Breast epithelium (tissue), 4 donors: ENCODE measurements around the gene NEDD4L. TPM values are rescaled to one million over a fixed set of nuclear protein-coding genes. Genes with fewer than 3 reads are reported as not detected.

Source experiments
- DNase-seq, 2 donors: peaks; one replicate each; pipeline ENCODE4 v3.0.0-alpha.2; 2019; ENCODE audit warnings: low spot score in 2 of 2
- H3K27ac ChIP-seq, 2 donors: fragments of 200-600 bp; sonication (generic) in 1 of 2; one replicate each; pipeline ENCODE4 v1.5.1; 2016 to 2019; ENCODE audit warnings: mild to moderate bottlenecking in 1 of 2
- H3K27me3 ChIP-seq, 2 donors: fragments of 200-600 bp; sonication (generic) in 1 of 2; one replicate each; pipeline versions ENCODE4 v1.5.1 to v1.6.0; 2017 to 2019; ENCODE audit warnings: control low read depth in 1 of 2, mild to moderate bottlenecking in 1 of 2
- H3K36me3 ChIP-seq: fragments of 200-600 bp; one replicate; pipeline ENCODE4 v1.5.1; 2019
- H3K4me1 ChIP-seq, 2 donors: fragments of 200-600 bp; sonication (generic); one replicate each; pipeline ENCODE4 v1.5.1; 2016 to 2019; ENCODE audit warnings: control low read depth in 1 of 2
- H3K4me3 ChIP-seq, 3 donors: fragments of 200-600 bp; sonication (generic); 1 replicate in 2 of 3; 2 replicates in 1 of 3; pipeline ENCODE4 v1.5.1; 2016 to 2019; ENCODE audit warnings: mild to moderate bottlenecking in 3 of 3, moderate library complexity in 2 of 3
- H3K9me3 ChIP-seq, 2 donors: fragments of 200-600 bp; sonication (generic) in 1 of 2; one replicate each; pipeline ENCODE4 v1.5.1; 2016 to 2019; ENCODE audit warnings: control low read depth in 1 of 2
- CTCF ChIP-seq, 3 donors: fragments of 450-650 bp; IDR thresholded peaks; one replicate each; pipeline ENCODE4 v1.5.1; 2016 to 2017; ENCODE audit warnings: antibody characterized with exemption in 3 of 3, mild to moderate bottlenecking in 3 of 3, moderate library complexity in 3 of 3
- POLR2A ChIP-seq: fragments of 450-650 bp; IDR thresholded peaks from one replicate; pipeline ENCODE4 v1.6.1; 2016; ENCODE audit warnings: antibody characterized with exemption, mild to moderate bottlenecking, moderate library complexity
- POLR2AphosphoS5 ChIP-seq, 3 donors: sonication (generic); formaldehyde crosslinking; IDR thresholded peaks; one replicate each; pipeline ENCODE4 v1.6.1; 2017; ENCODE audit warnings: antibody characterized with exemption in 3 of 3
- intact Hi-C: fragments of 100-400 bp; cut with DNase I; formaldehyde crosslinking; loops from one replicate; pipeline ENCODE4 v1.15.1; 2023; ENCODE audit warnings: low total_unique reads
- total RNA-seq, 3 donors: library from RNA; depleted of rRNA; stranded (reverse); fragments of >200 nt; gene quantifications; one replicate each; pipeline ENCODE4 v1.1.0, GENCODE V29; 2016

Gene NEDD4L
- total RNA-seq, 3 donors from 2014 or later: 26.2 to 162 (median 106) TPM

GRCh38 chr18:58042826-58043490 lies 1.1 kb upstream of the NEDD4L start:
- TF ChIP-seq POLR2AphosphoS5 (IDR thresholded peaks at IDR 0.05): no peak
- TF ChIP-seq CTCF (IDR thresholded peaks at IDR 0.05): no peak
- no peak for TF ChIP-seq POLR2A
- no peak for DNase-seq
- H3K9me3 ChIP-seq: no peaks in the 10 kb centered on the region
- H3K27me3 ChIP-seq: no peaks in the 10 kb centered on the region
- H3K36me3 ChIP-seq: no peaks in the 10 kb centered on the region
- no peaks in the 10 kb centered on the region for H3K4me1 ChIP-seq
- intact Hi-C loops: loop anchor here (2.0 kb wide), 1 partner anchor 78 kb away; no protein-coding TSS in a partner anchor
- peak overlapping the region in 1 of 2 donors; percentile 91 for H3K27ac ChIP-seq
- H3K4me3 ChIP-seq: peak overlapping the region; percentile 71 to 97 (median 85)

- no peaks in the 10 kb centered on the region for H3K36me3 ChIP-seq
- no peaks in the 10 kb centered on the region for H3K4me1 ChIP-seq
- H3K9me3 ChIP-seq: no peaks in the 10 kb centered on the region
- peak overlapping the region; percentile 90 to 91 for H3K27ac ChIP-seq
- TF ChIP-seq POLR2AphosphoS5 (IDR thresholded peaks at IDR 0.05) (no peak), CTCF (IDR thresholded peaks at IDR 0.05) (peak in 1 of 3 donors; percentile 24), POLR2A (no peak)
- no peaks in the 10 kb centered on the region for H3K27me3 ChIP-seq
- peak; percentile 43 to 62 for DNase-seq
- peak overlapping the region; percentile 71 to 97 (median 85) for H3K4me3 ChIP-seq
- intact Hi-C loops: no loop called here
These were observed 580 bp downstream of the NEDD4L start for GRCh38 chr18:58044370-58045241.

- peak; percentile 58 to 67 for DNase-seq
- no peaks in the 10 kb centered on the region for H3K36me3 ChIP-seq
- H3K27me3 ChIP-seq: no peaks in the 10 kb centered on the region
- H3K9me3 ChIP-seq: no peaks in the 10 kb centered on the region
- TF ChIP-seq POLR2A: no peak
- no peak for TF ChIP-seq POLR2AphosphoS5 (IDR thresholded peaks at IDR 0.05)
- TF ChIP-seq CTCF (IDR thresholded peaks at IDR 0.05): no peak
- H3K4me1 ChIP-seq: no peaks in the 10 kb centered on the region
- H3K4me3 ChIP-seq: peak overlapping the region; percentile 71 to 97 (median 85)
- intact Hi-C loops: no loop called here
- peak overlapping the region; percentile 90 to 91 for H3K27ac ChIP-seq
These were observed 1.4 kb downstream of the NEDD4L start for GRCh38 chr18:58045242-58046092.

GRCh38 chr18:58046093-58046793 lies 2.2 kb downstream of the NEDD4L start:
- peak overlapping the region in 2 of 3 donors; percentile 85 to 97 for H3K4me3 ChIP-seq
- intact Hi-C loops: no loop called here
- peak overlapping the region; percentile 90 to 91 for H3K27ac ChIP-seq

More at GRCh38 chr18:58046093-58046793, 2.2 kb downstream of the NEDD4L start:
- Histone ChIP-seq H3K4me1 (no peaks in the 10 kb centered on the region), H3K36me3 (no peaks in the 10 kb centered on the region), H3K27me3 (no peaks in the 10 kb centered on the region), H3K9me3 (no peaks in the 10 kb centered on the region)
- no peak for DNase-seq
- TF ChIP-seq CTCF (IDR thresholded peaks at IDR 0.05) (no peak), POLR2AphosphoS5 (IDR thresholded peaks at IDR 0.05) (no peak), POLR2A (no peak)
